ENCODE data around the gene AFF3.

AFF3 gene

GRCh38 chr2:99648178-99648844, 494.1 kb downstream of the AFF3 start:
- TF ChIP-seq CTCF (IDR thresholded peaks at IDR 0.05; ENCODE audit: low read length) = no peak
- TF ChIP-seq EZH2phosphoT487 (IDR thresholded peaks at IDR 0.05; ENCODE audit: low read length) = no peak
- TF ChIP-seq EZH2 (optimal IDR thresholded peaks at IDR 0.05; ENCODE audit: low read depth, low read length) = no peak
- no peaks in the 10 kb centered on the region for H3K79me2 ChIP-seq (ENCODE audit: low read length)
- no peaks in the 10 kb centered on the region for H3K27me3 ChIP-seq (replicated peaks; ENCODE audit: insufficient read depth, low read length)
- H2AFZ ChIP-seq (ENCODE audit: low read length) = no peak overlapping the region
- no peak overlapping the region for H3K4me3 ChIP-seq (ENCODE audit: low read length)
- no peaks in the 10 kb centered on the region for H3F3A ChIP-seq (ENCODE audit: insufficient read depth, low read length)
- H3K9me2 ChIP-seq (replicated peaks; ENCODE audit: insufficient read depth, low read length) = no peaks in the 10 kb centered on the region
- H3K9me3 ChIP-seq (replicated peaks; ENCODE audit: insufficient read depth, low read length) = no peaks in the 10 kb centered on the region
- no peak for DNase-seq
- no peaks in the 10 kb centered on the region for H3K4me1 ChIP-seq (ENCODE audit: low read length)
- H4K20me1 ChIP-seq (ENCODE audit: insufficient read depth, low read length) = no peaks in the 10 kb centered on the region
- no peak overlapping the region for H3K27ac ChIP-seq (ENCODE audit: low read length)
- H3K9ac ChIP-seq (ENCODE audit: low read length) = no peak overlapping the region
- H3K36me3 ChIP-seq (replicated peaks; ENCODE audit: insufficient read depth, low read length) = no peaks in the 10 kb centered on the region
- H3K4me2 ChIP-seq (ENCODE audit: low read depth, low read length) = no peak overlapping the region

GRCh38 chr2:99645960-99646359, 496.4 kb downstream of the AFF3 start:
- Histone ChIP-seq H3K4me1 (ENCODE audit: low read length) (no peaks in the 10 kb centered on the region), H3K9ac (ENCODE audit: low read length) (no peak overlapping the region), H3K27me3 (replicated peaks; ENCODE audit: insufficient read depth, low read length) (no peaks in the 10 kb centered on the region), H3K36me3 (replicated peaks; ENCODE audit: insufficient read depth, low read length) (no peaks in the 10 kb centered on the region), H3K9me2 (replicated peaks; ENCODE audit: insufficient read depth, low read length) (no peaks in the 10 kb centered on the region), H3K9me3 (replicated peaks; ENCODE audit: insufficient read depth, low read length) (no peaks in the 10 kb centered on the region), H3K27ac (ENCODE audit: low read length) (no peak overlapping the region), H3K79me2 (ENCODE audit: low read length) (no peaks in the 10 kb centered on the region), H4K20me1 (ENCODE audit: insufficient read depth, low read length) (no peaks in the 10 kb centered on the region), H3K4me2 (ENCODE audit: low read depth, low read length) (no peak overlapping the region), H3F3A (ENCODE audit: insufficient read depth, low read length) (no peaks in the 10 kb centered on the region), H2AFZ (ENCODE audit: low read length) (no peak overlapping the region), H3K4me3 (ENCODE audit: low read length) (no peak overlapping the region)
- no peak for DNase-seq
- TF ChIP-seq EZH2 (optimal IDR thresholded peaks at IDR 0.05; ENCODE audit: low read depth, low read length) = no peak

- Histone ChIP-seq H3F3A (ENCODE audit: insufficient read depth, low read length) (no peaks in the 10 kb centered on the region), H3K79me2 (ENCODE audit: low read length) (no peaks in the 10 kb centered on the region), H3K4me2 (ENCODE audit: low read depth, low read length) (no peak overlapping the region), H3K4me3 (ENCODE audit: low read length) (no peak overlapping the region), H3K27me3 (replicated peaks; ENCODE audit: insufficient read depth, low read length) (no peaks in the 10 kb centered on the region), H2AFZ (ENCODE audit: low read length) (no peak overlapping the region), H3K36me3 (replicated peaks; ENCODE audit: insufficient read depth, low read length) (no peaks in the 10 kb centered on the region), H3K9ac (ENCODE audit: low read length) (no peak overlapping the region), H3K27ac (ENCODE audit: low read length) (no peak overlapping the region), H3K9me2 (replicated peaks; ENCODE audit: insufficient read depth, low read length) (no peaks in the 10 kb centered on the region), H4K20me1 (ENCODE audit: insufficient read depth, low read length) (no peaks in the 10 kb centered on the region), H3K9me3 (replicated peaks; ENCODE audit: insufficient read depth, low read length) (no peaks in the 10 kb centered on the region), H3K4me1 (ENCODE audit: low read length) (no peaks in the 10 kb centered on the region)
- DNase-seq = no peak
- TF ChIP-seq EZH2phosphoT487 (IDR thresholded peaks at IDR 0.05; ENCODE audit: low read length) (no peak), CTCF (IDR thresholded peaks at IDR 0.05; ENCODE audit: low read length) (no peak), EZH2 (optimal IDR thresholded peaks at IDR 0.05; ENCODE audit: low read depth, low read length) (no peak)
Observed at GRCh38 chr2:99644419-99644787, 498.0 kb downstream of the AFF3 start.

- no peaks in the 10 kb centered on the region for H3K27me3 ChIP-seq (replicated peaks; ENCODE audit: insufficient read depth, low read length)
- DNase-seq = no peak
Observed at GRCh38 chr2:99643787-99644418, 498.5 kb downstream of the AFF3 start.

More at GRCh38 chr2:99643787-99644418, 498.5 kb downstream of the AFF3 start:
- no peak overlapping the region for H3K4me2 ChIP-seq (ENCODE audit: low read depth, low read length)
- no peaks in the 10 kb centered on the region for H3K9me3 ChIP-seq (replicated peaks; ENCODE audit: insufficient read depth, low read length)
- H3K79me2 ChIP-seq (ENCODE audit: low read length) = no peaks in the 10 kb centered on the region
- no peaks in the 10 kb centered on the region for H3F3A ChIP-seq (ENCODE audit: insufficient read depth, low read length)
- H3K9me2 ChIP-seq (replicated peaks; ENCODE audit: insufficient read depth, low read length) = no peaks in the 10 kb centered on the region
- no peak overlapping the region for H3K27ac ChIP-seq (ENCODE audit: low read length)
- H3K36me3 ChIP-seq (replicated peaks; ENCODE audit: insufficient read depth, low read length) = no peaks in the 10 kb centered on the region
- TF ChIP-seq CTCF (IDR thresholded peaks at IDR 0.05; ENCODE audit: low read length) (no peak), EZH2phosphoT487 (IDR thresholded peaks at IDR 0.05; ENCODE audit: low read length) (no peak), EZH2 (optimal IDR thresholded peaks at IDR 0.05; ENCODE audit: low read depth, low read length) (no peak)
- no peaks in the 10 kb centered on the region for H4K20me1 ChIP-seq (ENCODE audit: insufficient read depth, low read length)
- H2AFZ ChIP-seq (ENCODE audit: low read length) = no peak overlapping the region
- H3K4me3 ChIP-seq (ENCODE audit: low read length) = no peak overlapping the region
- no peaks in the 10 kb centered on the region for H3K4me1 ChIP-seq (ENCODE audit: low read length)
- no peak overlapping the region for H3K9ac ChIP-seq (ENCODE audit: low read length)
